HG02852 (cell line): Measurements from ENCODE around the gene HSF5.
"Not testable (repeated sequence)": the region's sequence is repeated elsewhere in the genome, so short reads cannot be mapped to it uniquely, and the experiment has no call there.

Experiments
- ATAC-seq: cut with Tn5 transposase; IDR thresholded peaks from one replicate; pipeline ENCODE4 v1.9.1; 2021; ENCODE audit warnings: mild to moderate bottlenecking, moderate library complexity; ENCODE audit not compliant: unreplicated experiment

HSF5 gene

GRCh38 chr17:58517378-58517927, 29.2 kb upstream of the HSF5 start:
- ATAC-seq: no peak

- no peak for ATAC-seq
These were observed 28.6 kb upstream of the HSF5 start for GRCh38 chr17:58516644-58517377.

- no peak for ATAC-seq
These were observed 27.1 kb upstream of the HSF5 start for GRCh38 chr17:58515286-58515685.

GRCh38 chr17:58514770-58515157, 26.6 kb upstream of the HSF5 start:
- no peak for ATAC-seq

- ATAC-seq: no peak
These were observed 26.0 kb upstream of the HSF5 start, which contains the start of gene MTMR4 for GRCh38 chr17:58513965-58514769. MTMR4 (minus strand) TSS chr17:58514638; CDS start chr17:58514407, 231 bp downstream.

- ATAC-seq: no peak
These were observed 25.2 kb upstream of the HSF5 start for GRCh38 chr17:58513267-58513964.

- no peak for ATAC-seq
These were observed 21.9 kb upstream of the HSF5 start for GRCh38 chr17:58510075-58510474.

- no peak for ATAC-seq
These were observed 20.3 kb upstream of the HSF5 start for GRCh38 chr17:58508341-58509067.

GRCh38 chr17:58507123-58507634, 19.0 kb upstream of the HSF5 start:
- ATAC-seq: no peak

- no peak for ATAC-seq
These were observed 18.3 kb upstream of the HSF5 start for GRCh38 chr17:58506354-58507080.

- ATAC-seq: peak; percentile 95
These were observed 16.7 kb upstream of the HSF5 start for GRCh38 chr17:58504826-58505351.

GRCh38 chr17:58503866-58504265, 15.7 kb upstream of the HSF5 start:
- no peak for ATAC-seq

- not testable (repeated sequence) for ATAC-seq
These were observed 14.9 kb upstream of the HSF5 start for GRCh38 chr17:58503134-58503533.

GRCh38 chr17:58501451-58501850, 13.2 kb upstream of the HSF5 start:
- ATAC-seq: no peak

GRCh38 chr17:58498177-58498828, 10.1 kb upstream of the HSF5 start:
- no peak for ATAC-seq

GRCh38 chr17:58493506-58493905, 5.3 kb upstream of the HSF5 start:
- no peak for ATAC-seq

GRCh38 chr17:58492238-58493121, 4.3 kb upstream of the HSF5 start:
- ATAC-seq: no peak

GRCh38 chr17:58491510-58492045, 3.4 kb upstream of the HSF5 start:
- ATAC-seq: no peak
